ENCODE results near the gene VPS11.
A peak's percentile ranks its signal among the peaks of the same experiment; 100 is the strongest.

VPS11 gene

DNA sequence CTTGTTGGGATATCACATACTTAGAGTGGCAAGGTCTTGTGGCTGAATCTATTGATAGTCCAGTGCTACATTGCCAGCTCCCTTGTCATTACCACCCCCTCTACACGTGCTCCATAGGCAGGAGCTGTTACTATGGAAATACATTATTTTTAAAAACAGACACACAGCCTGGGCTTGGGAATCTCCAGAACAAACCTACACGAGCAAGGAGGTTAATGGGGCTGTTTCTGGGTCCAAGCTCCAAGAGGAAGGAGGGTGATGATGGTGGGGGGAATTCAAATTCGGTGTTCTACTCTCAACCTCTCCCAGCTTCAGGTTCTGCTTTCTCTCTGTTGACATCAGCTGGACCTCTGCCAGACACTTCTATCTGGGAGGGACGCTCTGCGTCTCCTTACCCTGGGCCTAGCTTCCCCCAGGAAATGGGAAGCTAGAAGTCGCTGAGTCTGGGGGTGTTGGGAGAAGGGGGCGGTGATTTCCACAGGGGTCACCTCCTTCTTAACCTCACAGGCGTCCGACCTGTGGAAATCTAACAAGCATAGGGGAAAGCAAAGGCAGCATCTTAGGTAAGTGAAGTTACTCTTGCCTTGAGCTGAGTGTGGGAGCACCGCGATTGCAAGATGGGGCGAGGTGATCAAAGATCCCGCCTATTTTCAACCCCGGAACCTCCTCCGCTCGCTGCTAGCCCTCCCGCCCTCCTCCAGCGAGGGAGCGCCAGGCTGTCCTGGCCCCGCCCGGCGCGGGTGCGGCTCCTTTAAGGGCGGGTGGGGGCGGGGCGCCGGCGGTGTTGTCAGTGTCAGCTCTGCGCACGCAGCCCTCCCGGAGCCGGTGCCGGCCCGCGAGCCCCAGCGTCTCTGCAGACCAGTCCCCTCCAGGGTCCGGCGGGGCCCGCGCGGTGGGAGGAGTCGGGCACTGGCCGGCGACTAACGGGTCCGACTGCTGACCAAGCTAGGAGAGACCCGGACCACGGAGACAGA is 39.2 kb downstream of the VPS11 start, which contains the start of gene C2CD2L:
TSS of gene C2CD2L (plus strand) at position 781 of the 974 bp plus-strand sequence. CDS start 398 bp downstream, outside the sequence.
- DNase-seq = peak; percentile 94

- DNase-seq = peak; percentile 69
Measured at GRCh38 chr11:119107538-119108145, 40.0 kb downstream of the VPS11 start.

GRCh38 chr11:119108146-119108856 is 40.7 kb downstream of the VPS11 start:
- DNase-seq = peak; percentile 70

DNA sequence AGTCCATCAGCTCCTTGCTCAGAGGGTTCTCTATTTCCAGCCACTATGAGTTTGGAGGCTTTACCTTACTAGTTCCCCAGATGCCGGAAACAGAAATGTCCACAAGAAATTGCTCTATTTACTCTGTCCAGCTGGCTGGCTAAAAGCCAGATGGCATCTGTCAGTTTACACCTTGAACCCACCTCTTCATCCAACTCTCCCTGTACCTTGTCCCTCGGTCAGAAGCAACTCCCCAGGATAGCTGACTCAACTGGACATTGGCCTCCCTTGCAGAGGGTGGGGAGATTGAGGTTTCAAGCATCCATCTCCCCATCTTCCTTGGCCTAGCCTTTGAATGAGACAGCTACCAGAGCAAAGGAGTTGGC is 41.2 kb downstream of the VPS11 start:
- no peak for DNase-seq

DNA sequence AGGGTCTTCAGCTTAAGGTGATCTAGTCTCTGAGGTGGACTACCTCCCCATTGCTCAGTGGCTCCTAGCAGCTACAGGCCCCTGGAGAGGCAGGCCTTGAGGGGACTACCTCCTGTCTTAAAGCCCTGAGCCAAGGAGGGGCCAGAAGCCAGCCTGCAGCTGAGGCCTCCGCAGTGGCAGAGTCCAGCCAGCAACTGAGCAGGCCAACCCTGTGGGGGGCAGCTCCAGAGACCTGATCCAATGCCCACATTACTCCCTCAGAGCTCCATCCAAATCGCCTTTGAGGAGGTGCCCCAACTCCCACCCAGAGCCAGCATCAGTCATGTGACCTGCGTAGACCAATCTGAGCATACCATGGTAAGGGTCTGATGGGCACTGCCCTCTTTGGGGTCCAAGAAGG is 42.2 kb downstream of the VPS11 start:
- DNase-seq = no peak

DNA sequence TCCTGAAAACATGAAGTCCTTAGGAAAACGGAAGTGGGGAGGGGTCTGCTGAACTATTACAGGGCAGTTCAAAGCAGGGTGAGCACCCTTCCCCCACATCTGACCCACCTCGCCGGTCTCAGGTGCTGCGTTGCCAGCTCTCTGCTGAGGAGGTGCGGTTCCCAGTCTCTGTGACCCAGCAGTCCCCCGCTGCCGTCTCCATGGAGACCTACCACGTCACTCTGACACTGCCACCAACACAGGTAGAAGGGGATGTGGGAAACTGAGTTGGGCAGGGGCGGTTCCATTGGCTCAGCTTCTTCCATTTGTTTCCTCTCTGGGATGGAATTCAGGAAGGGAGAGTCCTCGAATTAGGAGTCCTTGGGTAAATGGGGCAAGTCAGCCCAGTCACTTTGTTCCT is 42.8 kb downstream of the VPS11 start:
- DNase-seq = no peak

DNA sequence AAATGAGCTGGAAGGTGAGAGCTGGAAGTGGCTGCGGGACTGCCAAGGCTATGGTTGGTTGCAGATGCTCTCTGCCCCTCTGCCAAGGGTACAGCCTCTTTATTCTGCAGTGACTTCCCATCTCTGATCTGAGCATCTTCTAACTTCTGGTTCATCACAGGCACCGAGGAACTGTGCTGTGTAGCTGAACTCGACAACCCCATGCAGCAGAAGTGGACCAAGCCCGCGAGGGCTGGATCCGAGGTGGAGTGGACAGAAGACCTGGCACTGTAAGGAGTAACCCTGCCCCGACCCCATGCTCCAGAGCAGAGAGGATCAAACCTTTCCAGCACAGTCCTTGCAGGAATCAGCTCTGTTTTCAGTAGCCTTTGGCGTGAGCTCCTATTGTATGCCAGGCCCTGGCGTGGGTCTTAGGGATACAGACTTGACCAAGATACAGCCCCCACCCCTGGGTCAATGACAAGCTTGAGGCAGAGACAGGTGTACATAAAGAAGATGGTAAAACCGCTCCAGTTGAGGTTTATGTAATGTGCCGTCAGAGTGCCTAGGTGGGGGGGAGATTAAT is 43.8 kb downstream of the VPS11 start:
- no peak for DNase-seq

- no peak for DNase-seq
Measured at GRCh38 chr11:119112314-119113020, 44.8 kb downstream of the VPS11 start.

DNA sequence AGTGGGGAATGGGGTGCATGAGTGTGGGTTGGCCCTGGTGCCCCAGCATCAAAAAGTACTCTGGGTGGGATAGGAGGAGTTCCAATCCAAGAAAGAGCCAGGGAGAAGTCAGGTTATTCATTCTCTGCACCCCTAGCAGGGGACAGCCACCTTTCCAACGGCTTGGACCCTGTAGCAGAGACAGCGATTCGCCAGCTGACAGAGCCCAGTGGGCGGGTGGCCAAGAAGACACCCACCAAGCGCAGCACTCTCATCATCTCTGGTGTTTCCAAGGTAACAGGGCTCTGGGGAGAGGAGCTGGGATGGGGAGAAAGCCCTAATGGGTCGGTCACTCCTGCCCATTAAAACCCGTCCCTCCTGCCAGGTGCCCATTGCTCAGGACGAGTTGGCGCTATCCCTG is 46.1 kb downstream of the VPS11 start:
- DNase-seq = no peak

DNA sequence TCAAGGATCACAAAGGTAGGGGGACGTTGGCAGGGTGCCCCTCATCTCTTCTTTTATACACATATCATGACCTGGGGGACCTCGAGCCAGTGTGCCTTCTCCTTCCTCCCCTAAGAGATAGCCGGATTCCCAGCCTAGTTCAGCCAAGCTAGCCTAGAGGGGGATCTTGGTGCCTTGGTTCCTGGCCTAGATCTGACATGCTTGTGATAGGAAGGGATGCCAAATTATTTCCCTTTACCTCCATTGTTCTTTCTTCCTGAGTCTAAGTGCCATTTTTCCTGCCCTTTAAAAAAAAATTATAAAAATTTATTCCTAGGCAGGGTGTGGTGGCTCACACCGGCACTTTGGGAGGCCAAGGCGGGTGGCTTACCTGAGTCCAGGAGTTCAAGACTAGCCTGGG is 46.7 kb downstream of the VPS11 start:
- no peak for DNase-seq

DNA sequence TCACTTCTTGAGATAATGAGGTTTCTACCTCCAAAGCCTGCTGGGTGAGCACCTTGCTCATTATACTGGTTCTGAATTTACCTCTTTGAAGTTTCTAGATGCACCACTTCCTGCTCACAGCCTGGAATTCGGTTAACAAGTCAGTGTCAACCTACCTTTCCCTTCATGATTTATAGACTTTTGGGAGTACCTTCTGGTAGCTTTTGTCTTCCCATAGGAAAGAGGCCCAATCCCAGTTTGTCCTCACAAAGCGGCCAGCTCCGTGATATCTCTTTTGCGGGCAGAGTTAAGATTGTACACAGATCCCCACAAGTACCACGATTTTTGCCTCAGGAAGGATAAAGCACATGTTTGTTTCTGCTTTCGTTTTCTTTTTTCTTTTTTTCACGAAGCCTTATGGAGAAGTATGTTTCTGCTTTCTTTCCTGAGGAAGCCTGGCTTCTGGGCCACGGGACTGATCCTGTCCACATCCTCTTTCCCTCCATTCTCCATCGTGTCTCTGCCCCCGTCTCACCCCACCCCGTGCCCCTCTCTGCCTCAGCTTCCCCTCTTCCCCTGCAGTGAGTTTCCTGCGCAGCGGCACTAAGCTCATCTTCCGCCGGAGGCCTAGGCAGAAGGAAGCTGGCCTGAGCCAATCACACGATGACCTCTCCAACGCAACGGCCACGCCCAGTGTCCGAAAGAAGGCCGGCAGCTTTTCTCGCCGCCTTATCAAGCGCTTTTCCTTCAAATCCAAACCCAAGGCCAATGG is 48.0 kb downstream of the VPS11 start:
- peak; percentile 70 for DNase-seq

DNA sequence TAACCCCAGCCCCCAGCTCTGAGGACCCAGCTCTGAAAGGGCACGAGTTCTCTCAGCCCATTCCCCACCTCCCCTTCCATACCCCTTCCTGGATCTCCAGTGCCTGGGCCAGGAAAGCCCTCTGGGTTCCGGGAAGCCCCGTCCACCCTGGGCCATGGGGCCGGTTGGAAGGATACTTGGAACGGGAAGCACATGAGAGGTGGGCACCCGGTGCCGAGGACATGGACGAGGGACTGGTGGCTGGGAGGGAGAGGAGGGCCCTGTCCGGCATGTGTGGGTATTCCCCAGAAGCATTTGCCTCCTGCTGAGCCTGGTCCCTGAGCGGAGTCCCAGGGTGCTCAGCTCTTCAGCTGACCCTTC is 48.6 kb downstream of the VPS11 start:
- no peak for DNase-seq

- DNase-seq = no peak
Measured at GRCh38 chr11:119116601-119117000, 49.0 kb downstream of the VPS11 start.

GRCh38 chr11:119117004-119117706 is 49.5 kb downstream of the VPS11 start:
- no peak for DNase-seq

DNA sequence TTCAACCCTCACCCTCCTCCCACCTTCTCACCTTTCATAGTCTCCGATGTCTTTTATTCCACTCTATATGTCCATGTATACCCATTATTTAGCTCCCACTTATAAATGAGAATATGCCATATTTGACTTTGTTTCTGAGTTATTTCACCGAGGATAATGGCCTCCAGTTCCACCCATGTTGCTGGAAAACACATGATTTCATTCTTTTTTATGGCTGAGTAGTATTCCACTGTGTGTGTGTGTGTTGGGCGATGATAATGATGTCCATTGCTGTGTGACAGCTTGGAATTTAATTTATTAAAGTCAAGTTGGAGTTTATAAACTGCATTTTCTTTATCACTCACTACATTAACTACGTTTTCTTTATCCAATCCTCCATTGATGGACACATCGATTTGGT is 50.6 kb downstream of the VPS11 start:
- no peak for DNase-seq

GRCh38 chr11:119118946-119119345 is 51.3 kb downstream of the VPS11 start:
- DNase-seq = no peak

- DNase-seq = peak; percentile 66
Measured at GRCh38 chr11:119120639-119121007, 53.0 kb downstream of the VPS11 start.

- peak; percentile 99 for DNase-seq
Measured at GRCh38 chr11:119121008-119121810, 53.6 kb downstream of the VPS11 start, which contains the start of gene HINFP. Gene HINFP (plus strand): TSS chr11:119121580. CDS start chr11:119126945, 5,365 bp downstream.

GRCh38 chr11:119121811-119122124 is 54.1 kb downstream of the VPS11 start:
- no peak for DNase-seq

DNA sequence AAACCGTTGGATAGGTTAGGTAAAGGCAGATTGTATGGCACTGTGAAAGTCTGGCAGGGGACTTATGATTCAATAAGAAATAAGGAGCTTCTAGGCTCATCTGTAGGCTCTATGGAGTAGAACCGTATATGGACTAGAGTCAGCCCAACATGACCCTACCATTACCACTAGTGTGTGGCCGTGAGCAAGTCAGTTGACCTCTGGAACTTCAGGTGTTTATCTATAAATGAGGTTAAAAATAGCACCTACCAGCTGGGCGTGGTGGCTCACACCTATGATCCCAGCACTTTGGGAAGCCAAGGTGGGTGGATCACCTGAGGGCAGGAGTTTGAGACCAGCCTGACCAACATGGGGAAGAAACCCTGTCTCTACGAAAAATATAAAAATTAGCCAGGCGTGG is 58.2 kb downstream of the VPS11 start:
- no peak for DNase-seq

All from activated CD8-positive, alpha-beta memory T cell treated with anti-CD3 and anti-CD28 coated beads for 24 hours (primary cell).